GM23338 (cell line): Measurements from ENCODE around the gene HS6ST1.

Source experiments
- CREB1 ChIP-seq: fragments of 250-450 bp; sonication (Bioruptor Pico); IDR thresholded peaks from 2 replicates; pipeline ENCODE4 v1.5.0; 2020; ENCODE audit warnings: low read depth, mild to moderate bottlenecking, moderate library complexity
- CTCF ChIP-seq, 2 experiments: fragments of 200-600 bp in 1 of 2; sonication (generic) in 1 of 2; conservative IDR thresholded peaks; 2 replicates each; pipeline versions ENCODE4 v1.5.1 to v1.6.1; 2016 to 2017; ENCODE audit warnings: antibody characterized with exemption in 2 of 2, low read depth in 2 of 2, mild to moderate bottlenecking in 2 of 2, moderate library complexity in 1 of 2
- NANOG ChIP-seq: IDR thresholded peaks from 2 replicates; pipeline ENCODE4 v1.6.1; 2016; ENCODE audit warnings: antibody characterized with exemption, borderline replicate concordance
- POLR2AphosphoS5 ChIP-seq: IDR thresholded peaks from 2 replicates; pipeline ENCODE4 v1.6.1; 2016; ENCODE audit warnings: antibody characterized with exemption, low read depth
- REST ChIP-seq: IDR thresholded peaks from one replicate; pipeline ENCODE4 v1.6.1; 2018; ENCODE audit warnings: antibody characterized with exemption; ENCODE audit not compliant: unreplicated experiment

- TF ChIP-seq CTCF (conservative IDR thresholded peaks at IDR 0.05; ENCODE audit: low read depth in 2 of 2): no peak
- no peak for TF ChIP-seq REST
- TF ChIP-seq NANOG: no peak
- no peak for TF ChIP-seq POLR2AphosphoS5
- no peak for TF ChIP-seq CREB1
Measured at GRCh38 chr2:128219891-128220290, 98.8 kb downstream of the HS6ST1 start.
